LHCN-M2 (cell line): ENCODE data around the gene PRPF18. TPM values are rescaled to one million over a fixed set of nuclear protein-coding genes. Genes with fewer than 3 reads are reported as not detected.

Experiments used
- DNase-seq: peaks from one replicate; pipeline ENCODE4 v3.0.0-alpha.2; 2012; ENCODE audit warnings: low read depth
- total RNA-seq: library from RNA; depleted of rRNA; stranded (reverse); fragments of >200 nt; gene quantifications from 2 replicates; pipeline ENCODE4 v1.2.3, GENCODE V29; 2014

The PRPF18 gene
- total RNA-seq, 1 experiment from 2014 or later: 33.1 TPM

- no peak for DNase-seq
Observed at GRCh38 chr10:13637894-13638293, 51.1 kb downstream of the PRPF18 start.

- DNase-seq: no peak
Observed at GRCh38 chr10:13642293-13642692, 55.5 kb downstream of the PRPF18 start.

DNA sequence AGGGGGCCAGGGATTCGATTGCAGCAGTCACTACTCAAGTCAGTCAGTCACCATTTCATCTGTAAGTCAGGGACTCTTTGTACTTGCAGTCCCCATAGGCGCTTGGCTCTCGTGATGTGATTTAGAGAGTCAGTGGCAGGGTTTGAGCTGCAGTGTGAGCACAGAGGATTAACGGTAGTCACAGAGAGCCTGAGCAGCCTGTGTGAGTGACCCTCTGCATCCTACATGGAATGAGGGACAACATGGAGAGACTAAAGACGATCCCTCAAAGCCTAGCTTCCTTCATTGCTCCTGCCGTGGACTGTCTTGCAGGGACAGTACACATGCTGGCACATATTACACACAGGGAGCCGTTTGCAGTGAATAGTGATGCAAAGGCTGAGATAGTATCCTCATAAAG, 56.3 kb downstream of the PRPF18 start:
- no peak for DNase-seq

DNA sequence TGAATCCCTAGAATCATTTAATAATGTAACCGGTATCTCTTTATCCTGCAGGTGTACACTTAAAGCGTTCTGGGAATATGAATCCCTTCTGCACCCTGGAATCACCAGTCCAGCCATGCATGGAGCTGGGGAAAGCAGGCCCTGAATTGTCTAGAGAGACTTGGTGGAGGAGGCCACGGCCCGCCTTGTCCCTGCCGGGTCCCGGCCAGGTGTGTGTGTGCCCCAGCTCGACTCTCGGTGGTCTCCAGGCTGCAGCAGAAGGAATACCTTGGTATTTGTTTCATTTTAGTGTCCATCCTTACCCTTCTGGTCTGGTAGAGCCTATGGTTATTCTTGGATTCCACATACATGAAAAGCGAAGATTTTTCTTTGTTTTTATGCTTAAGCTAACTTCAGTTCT, 58.1 kb downstream of the PRPF18 start:
- DNase-seq: no peak

GRCh38 chr10:13648425-13648824, 61.7 kb downstream of the PRPF18 start:
- no peak for DNase-seq

DNA sequence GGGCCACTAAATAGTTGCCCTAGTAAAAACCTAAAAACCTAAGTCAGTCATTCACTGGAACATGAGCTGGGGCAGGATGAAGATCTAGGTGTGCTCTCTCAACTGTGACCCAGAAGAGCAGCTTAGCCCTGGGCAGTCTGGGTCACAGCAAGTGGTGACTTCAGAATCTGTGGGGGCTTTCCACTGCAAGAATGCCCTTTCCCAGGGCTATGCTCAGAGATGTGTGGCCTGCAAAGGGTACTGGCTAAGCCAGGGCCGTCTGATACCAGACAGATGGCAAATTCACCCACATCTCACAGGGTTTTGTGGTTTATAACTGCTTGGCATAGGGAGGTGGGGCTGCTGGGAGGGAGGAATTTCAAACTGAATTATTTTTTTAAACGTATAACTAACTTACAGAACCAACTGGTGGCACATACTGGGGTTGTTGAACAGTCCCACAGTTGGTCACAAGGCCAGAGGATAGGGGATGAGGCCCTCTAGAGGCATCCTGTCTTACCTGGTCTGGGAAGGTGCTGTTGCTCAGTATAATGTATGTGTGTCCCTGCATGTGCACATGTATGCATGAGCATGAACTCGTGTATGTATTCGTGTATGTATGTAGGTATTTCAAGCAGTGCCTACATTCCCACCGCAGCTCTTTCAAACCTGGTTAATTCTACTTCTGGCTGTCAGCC, 63.2 kb downstream of the PRPF18 start:
- DNase-seq: no peak

DNA sequence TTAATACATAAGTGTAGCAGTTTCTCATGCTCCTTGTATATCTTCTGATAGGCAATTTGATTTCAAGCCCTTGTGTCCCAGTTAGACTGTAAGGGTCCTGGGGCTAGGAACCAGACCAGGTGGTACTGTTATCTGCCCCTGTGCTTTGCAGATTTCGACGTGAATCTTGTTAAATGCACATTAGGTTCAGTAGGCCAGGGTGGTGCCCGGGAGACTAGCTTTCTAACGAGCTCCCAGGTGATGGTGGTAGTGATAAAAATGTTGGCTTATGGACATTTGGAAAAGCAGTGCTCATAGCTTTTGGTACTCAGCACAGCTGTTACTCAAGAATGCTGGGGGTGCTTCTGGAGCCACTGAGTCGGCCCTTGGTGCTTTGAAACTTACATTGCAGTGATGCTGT, 64.2 kb downstream of the PRPF18 start:
- DNase-seq: no peak

GRCh38 chr10:13651969-13652720, 65.4 kb downstream of the PRPF18 start:
- DNase-seq: no peak

- no peak for DNase-seq
Observed at GRCh38 chr10:13652860-13653259, 66.1 kb downstream of the PRPF18 start.

DNA sequence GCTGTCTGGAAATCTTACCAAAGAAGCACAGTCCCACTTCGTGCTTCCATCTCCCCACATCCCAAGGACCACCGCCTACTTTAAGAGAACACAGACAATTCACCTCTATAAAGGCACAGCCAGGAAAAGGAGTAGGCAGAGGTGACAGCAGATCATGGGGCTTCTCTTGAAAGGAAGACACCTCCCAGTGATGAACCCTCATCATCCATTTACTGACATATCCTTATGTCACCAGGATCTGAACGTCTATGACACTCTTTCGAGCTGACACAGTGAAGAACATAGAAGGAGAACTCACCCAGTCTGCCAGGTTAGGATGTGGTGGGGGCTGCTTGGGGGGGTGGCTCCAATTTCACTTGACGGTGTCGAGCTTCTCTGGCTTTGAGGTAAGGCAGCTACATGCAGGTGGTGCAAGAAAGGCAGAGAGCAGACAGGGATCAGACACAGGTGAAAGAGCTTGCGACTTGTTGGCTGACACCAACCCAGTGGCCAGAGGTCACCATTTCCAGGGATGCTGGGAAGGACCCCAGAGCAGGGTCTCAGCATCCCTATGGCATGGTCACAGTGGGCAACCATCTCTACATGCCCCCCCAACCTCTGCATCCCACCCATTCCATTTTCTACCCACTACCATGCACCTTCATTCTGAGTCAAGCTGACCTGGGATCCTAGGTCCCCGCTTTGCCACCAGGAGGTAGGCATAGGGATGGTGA, 67.5 kb downstream of the PRPF18 start:
- DNase-seq: no peak

- DNase-seq: no peak
Observed at GRCh38 chr10:13654846-13655245, 68.1 kb downstream of the PRPF18 start.

DNA sequence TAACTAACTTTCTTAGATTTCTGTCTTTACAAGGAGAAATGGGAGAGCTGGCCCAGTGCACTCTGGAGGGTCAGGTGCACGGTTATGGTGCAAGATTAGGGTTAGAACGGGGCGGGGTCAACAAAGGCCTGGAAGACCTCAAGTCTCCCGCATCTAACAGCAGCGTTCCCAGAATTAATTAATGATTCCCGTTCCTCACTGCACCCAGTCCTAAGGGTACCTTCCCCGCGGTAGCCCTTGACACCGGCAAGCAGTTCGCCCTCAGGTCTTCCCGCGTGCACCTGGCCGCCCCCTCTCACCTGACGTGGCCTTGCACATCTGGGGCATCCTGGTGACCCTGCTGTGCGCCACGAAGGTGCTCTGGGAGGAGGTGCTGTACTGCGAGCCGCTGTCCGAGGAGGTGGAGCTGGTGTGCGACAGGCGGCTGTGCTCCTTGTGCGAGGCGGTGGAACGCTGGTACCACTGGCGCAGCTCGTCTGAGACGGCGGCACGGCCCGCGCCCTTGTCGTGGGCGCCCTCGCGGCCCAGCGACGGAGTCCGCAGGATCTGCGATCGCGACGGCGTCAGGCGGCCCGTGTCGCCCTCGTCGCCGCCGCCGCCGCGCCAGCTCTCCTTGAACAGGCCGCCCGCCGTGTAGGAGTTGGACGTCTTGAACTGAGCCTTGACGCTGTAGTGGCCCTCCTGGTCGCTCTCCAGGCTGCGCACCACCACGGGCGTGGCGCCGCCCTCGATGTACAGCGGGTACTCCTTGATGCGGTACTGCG, 69.8 kb downstream of the PRPF18 start:
- DNase-seq: no peak

DNA sequence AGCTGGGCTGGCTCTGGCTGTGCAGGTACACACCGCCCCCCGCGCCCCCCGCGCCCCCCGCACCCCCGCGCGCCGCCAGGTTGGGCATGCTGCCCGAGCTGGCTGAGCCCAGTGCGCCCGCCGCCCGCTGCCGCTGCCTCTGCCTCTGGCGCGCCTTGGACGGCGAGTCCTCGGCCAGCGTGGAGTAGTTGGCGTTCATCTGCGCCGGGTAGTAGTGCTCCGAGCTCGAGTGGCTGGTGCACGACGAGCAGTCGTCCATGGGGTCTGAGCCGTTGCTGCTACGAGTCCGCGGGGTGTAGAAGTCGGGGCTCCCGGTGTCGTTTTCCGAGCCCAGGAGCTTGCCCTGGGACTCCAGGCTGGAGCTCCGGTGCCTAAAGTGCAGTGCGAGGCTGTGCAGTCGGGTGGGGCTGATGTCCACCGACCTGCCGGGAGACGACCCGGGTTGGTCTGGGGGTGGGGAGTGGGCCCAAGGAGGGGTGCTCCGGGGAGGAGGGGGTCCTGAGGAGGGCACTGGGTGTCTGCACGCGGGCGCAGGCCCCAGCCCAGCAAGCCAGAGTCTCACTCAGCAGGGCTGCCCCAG, 70.4 kb downstream of the PRPF18 start:
- no peak for DNase-seq

GRCh38 chr10:13658264-13658663, 71.5 kb downstream of the PRPF18 start:
- no peak for DNase-seq

DNA sequence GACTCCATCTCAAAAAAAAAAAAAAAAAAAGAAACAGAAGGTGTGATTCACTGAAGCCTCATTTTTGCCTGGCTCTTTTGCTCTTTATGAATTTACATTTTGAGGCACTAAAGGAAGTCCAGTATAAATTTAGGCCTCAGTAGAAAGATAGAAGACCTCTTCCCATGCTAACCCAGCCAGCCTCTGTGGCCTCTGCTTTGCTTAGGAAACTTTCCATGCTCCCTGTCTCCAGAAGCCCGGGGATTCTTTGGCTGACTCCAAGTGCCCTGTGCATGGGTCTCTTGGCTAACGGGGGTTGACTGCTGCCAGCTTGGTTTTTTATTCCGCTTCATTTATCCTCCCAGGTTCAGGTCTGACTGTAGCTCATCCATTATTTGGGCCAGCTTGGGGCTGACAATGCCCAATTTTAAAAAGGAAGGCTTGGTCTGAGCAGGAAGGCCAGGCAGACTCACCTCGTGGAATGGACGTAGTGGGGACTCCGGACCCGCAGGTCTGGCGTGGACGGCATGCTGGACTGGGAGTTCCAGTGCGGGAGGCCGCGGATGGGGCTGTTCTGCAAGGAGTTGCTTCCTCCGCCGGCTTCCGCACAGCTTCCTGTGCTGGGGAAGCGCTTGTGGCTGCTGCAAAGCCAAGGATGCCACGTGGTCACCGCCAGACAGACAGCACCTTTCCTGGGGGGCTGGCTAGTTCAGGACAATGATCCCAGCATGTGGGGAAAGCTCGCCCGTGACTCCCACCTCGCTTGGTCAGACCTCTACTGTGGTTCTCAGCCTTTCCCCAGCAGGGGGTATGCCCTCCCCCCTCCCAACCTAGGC, 72.3 kb downstream of the PRPF18 start:
- no peak for DNase-seq

DNA sequence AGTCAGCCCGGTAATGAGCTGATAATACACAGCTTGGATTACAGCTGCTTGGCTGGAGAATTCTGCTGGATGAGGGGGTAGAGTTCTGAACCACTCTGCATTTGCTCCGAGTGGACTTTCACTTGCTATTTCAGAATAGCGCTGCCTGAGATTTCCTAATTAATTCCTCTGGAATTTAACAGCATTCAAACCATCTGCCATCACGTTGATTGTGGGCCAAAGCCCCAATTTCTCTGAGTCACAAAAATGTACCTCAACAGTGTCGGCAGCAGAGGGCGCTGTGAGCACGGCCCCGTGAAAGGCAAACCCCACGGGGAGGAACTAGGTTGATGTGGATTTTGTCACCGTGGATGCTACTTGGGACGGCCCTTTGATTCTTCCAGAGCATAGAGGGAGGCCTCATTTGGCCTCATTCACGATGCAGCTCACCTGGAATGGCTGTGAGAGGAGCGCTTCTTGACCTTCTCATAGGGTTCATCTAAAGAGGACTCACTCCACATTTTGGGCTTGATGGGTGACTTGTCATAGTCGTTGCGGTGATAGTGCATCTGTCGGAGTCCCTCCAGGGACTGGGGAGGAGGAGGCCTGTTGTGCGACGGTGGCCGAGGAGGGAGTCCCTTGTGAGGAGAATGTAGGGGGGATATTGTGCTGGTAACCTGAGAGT, 73.3 kb downstream of the PRPF18 start:
- peak; percentile 62 for DNase-seq

DNA sequence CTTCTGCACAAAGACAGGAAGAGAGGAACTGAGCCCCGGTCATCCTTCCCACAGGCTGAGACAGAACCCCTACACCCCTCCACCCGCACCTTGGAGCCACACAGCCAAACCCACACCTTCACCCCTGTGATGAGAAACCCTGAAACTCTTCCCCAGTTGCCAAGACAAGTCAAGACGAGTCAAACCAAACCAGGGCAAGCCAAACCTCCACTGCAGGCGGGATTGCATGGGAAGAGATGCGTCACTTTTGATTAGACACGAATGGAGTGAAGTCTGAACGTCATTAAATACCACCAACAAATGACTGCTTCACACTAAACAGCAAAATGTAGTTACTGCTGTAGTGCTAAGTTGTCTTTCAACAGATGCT, 73.8 kb downstream of the PRPF18 start:
- peak; percentile 44 for DNase-seq

DNA sequence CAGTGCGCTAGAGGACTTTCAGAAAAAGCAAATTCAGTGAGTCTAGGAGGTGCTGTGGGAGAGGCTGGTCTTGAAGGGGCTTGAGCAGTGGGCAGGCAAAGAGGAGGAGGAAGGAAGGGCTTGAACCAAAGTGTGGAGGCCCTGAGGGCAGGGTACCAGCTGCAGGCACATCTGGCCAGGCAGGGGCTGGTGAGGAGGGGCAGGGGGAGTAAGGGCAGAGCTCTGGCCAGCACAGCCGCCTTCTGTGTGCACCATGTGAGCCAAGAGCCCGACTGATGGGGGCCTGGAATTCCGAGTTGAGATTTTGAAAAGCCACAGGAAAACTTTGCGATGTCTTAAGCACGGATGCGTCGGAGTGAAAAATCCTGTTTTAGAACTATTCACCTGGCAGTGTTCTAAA, 74.5 kb downstream of the PRPF18 start:
- DNase-seq: no peak

DNA sequence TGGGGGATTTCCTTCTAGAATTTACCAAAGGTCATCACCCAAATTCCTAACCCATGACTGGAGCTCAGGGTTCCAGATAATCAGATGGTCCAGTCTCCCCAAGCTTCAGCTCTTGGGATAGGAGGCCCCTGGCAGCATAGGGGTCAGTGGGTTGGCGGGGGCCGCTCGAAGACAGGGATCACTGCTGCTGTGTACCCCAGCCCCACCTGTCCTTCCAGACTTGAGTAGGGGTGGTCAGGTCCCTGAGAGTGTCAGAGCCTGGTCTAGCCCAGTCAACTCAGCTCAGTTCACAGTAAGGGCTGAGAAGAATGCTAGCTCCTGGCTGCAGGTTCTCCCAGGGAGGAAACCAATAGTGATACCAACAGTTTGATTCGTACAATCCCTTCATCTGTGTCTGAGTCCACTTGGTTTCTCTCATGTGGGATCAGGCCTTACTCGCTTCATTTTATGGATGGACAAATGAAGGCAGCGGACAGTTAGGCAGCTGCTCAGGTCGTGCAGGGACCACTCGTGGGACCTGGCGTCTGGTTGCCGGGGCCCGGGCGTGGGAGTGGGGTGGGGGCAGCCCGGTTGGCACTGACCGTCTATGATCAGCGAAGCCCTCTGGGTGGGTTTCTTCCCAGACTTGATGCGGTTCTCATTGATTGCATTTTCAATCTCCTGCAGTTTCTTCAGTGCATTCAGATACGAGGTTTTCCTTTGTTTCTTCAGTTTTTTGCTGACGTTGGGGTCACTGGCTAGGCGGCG, 78.9 kb downstream of the PRPF18 start:
- DNase-seq: no peak
